Stimulated activated CD4-positive, alpha-beta T cell treated with anti-CD3 and anti-CD28 coated beads, TNF-alpha, amount 100 ng/mL, for 1 hour (primary cell): ENCODE data around the gene KCNAB2.

Source experiments
- DNase-seq, 3 donors: peaks; one replicate each; pipeline ENCODE4 v3.0.0-alpha.2; 2020; ENCODE audit warnings: low read depth in 3 of 3, low spot score in 1 of 3

Gene KCNAB2

DNA sequence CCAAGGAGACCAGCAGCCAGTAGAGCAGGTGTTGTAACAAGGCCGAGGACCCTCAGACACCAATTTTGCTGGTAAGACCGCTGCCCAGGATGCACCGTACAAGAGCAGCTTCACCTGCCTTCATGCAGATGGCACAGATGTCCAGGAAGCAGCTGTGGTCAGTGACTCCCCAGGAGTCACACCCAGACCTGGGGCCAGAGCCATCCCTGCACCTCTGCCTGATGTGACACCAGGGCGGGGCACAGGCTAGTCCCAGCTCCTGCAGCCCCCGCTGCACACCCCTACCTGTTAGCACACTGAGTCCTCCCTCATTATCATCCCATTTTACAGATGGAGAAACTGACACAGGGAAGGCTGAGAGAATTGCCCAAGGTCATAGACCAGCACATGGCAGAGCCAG is 16.3 kb upstream of the KCNAB2 start:
- no peak for DNase-seq

DNA sequence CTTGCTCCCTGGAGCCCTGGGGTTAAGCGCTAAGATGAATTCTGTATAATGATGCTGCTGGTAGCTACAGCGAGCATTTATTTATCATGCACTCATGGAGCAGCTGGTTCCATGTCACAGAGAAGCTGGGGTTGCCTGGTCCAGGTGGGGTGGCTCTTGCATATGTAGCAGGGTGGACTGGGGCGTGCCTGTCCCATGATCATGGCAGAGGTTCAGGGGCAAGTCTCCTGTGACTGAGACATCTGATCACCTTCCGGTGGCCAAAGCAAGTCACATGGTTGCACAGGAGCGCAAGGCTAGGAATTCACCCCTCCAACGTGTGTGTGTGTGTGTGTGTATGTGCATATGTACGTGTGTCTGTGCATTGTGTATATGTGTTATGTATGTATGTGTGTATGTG is 15.6 kb upstream of the KCNAB2 start:
- DNase-seq = no peak

DNA sequence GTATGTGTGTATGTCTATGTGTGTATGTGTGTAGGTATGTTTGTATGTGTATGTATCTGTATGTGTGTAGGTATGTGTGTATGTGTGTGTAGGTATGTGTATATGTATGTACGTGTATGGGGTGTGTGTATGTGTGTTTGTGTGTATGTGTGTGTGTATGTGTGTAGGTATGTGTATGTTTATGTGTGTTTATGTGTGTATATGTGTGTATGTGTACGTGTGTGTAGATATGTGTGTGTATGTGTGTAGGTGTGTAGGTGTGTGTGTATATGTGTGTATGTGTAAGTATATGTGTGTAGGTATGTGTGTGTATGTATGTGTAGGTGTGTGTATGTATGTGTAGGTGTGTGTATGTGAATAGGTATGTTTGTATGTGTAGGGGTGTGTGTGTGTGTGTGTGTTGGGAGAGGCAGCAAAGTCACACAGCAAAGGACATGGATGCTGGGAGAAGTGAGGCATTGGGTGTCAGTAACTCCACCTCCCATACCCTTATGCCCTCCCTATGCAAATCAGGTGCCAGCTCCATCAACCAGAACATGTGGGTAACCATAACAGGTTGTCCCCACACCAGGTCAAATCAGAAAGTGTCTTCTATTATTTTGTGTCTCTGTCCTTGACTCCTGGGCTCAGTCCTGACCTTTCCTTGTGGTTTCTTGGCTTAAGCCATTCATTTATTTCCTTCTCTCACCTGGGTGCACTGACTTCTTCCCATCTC is 15.0 kb upstream of the KCNAB2 start:
- no peak for DNase-seq

GRCh38 chr1:6033124-6033523 is 12.6 kb upstream of the KCNAB2 start:
- no peak for DNase-seq

DNA sequence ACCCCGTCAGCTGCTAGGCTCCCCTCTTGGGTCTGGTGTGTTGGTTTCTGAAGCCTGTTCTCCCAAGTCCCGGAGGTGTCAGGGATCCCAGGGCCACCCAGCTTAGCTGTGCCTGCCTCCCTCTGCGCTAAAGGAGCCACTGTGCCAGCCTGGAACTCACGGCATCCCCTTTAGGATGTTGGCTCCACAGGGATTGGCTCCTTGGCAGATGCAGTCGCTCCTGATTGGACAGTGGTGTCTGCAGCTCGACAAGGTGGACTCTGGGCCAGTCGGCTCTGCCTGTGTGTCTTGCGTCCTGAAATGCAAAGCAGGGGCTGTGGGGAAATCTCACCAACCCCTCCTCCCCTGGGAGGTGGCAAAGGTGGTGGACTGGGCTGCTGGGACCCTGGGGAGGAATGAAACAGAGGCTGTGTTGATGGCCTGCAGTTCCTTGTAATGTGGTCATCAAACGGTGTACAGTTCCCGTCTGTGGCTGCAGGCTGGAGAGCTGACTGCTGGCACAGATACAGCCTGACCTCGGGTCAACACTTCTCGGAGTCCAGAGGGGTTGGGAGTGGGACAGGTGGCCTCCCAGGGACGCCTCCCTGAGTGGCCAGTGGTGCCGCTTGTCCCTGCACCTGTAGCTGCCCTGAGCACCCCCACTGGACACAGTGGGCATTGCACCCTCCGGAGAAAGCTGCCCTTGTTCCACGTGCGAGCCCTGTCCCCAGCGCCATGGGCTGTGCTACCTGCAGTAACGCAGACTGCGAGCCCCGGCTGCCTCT is 11.5 kb upstream of the KCNAB2 start:
- DNase-seq = no peak

- DNase-seq = no peak
Observed at GRCh38 chr1:6034750-6035096, 11.0 kb upstream of the KCNAB2 start.

DNA sequence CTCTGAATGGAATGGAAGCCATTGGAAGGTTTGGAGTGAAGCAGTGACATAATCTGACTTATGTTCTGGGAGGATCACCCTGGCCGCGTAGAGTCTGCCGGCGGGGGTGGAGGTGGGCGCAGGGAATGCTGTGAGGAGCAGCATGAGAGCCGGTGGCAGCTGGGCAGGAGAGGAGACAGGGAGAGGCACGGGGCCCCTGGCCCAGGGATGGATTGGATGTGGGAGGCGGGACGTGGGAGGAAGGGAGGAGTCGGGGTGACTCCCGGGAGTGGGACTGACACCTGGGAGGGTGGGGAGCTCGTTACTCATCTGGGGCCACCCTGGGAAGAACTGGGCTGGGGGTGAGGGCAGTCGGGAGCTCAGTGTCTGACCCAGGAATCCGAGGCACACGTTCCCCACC is 10.4 kb upstream of the KCNAB2 start:
- DNase-seq = no peak

GRCh38 chr1:6035719-6036118 is 10.0 kb upstream of the KCNAB2 start:
- DNase-seq = no peak

DNA sequence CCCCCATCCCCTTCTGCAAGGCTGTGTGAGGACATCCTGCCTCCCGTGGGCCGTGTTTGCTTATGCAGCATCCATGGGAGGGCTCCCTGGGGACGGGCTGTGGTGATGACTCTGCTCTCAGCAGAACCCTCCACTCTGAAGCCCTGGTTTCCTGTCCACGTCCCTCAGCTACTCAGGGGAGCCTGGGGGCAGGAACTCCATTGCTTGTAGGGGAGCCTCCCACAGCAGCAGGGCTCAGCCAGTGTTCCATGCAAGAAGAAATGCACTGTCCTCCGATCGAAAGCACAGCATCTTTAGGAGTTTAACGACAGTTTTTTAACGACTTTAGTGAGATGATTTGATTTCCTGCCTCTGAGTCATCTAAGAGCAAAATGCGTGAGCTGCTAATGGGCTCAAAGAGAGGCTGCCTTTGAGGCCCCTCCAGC is 8.3 kb upstream of the KCNAB2 start:
- DNase-seq = no peak

GRCh38 chr1:6038603-6039002 is 7.1 kb upstream of the KCNAB2 start:
- no peak for DNase-seq

GRCh38 chr1:6039031-6039430 is 6.7 kb upstream of the KCNAB2 start:
- DNase-seq = no peak

GRCh38 chr1:6040444-6040843 is 5.2 kb upstream of the KCNAB2 start:
- no peak for DNase-seq

GRCh38 chr1:6040861-6041415 is 4.8 kb upstream of the KCNAB2 start:
- no peak for DNase-seq

DNA sequence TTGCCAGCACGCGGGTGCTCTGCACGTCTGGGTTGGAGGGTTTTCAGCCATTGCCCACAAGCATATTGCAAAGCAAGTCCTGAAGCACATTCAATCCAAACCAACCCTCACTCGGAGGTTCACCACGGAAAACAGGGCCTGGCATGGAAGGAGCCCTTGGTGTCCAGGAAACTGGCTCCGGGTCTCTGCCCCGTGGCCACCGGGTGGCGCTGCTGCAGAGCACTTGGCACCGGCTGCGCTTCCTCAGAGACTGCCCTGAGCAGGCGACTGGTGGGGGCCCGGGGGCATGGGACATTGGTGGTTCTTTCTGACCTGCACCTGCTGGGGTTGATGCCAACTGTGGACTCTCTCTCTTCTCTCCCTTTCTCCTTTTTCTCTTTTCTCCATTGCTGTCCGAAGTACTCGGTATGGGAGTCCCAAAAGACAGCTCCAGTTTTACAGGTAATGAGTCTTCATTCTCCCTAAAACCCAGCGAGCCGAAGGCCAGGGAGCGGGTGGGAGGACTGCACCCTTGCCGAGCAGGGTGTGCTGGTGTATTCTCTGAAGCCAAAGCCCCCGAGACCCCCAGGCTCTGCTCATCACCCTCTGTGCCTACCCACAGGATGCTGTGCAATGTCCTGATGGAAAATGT is 4.1 kb upstream of the KCNAB2 start:
- no peak for DNase-seq

- DNase-seq = no peak
Observed at GRCh38 chr1:6043561-6043960, 2.1 kb upstream of the KCNAB2 start.

GRCh38 chr1:6044481-6045109 is 1.1 kb upstream of the KCNAB2 start:
- DNase-seq = no peak

DNA sequence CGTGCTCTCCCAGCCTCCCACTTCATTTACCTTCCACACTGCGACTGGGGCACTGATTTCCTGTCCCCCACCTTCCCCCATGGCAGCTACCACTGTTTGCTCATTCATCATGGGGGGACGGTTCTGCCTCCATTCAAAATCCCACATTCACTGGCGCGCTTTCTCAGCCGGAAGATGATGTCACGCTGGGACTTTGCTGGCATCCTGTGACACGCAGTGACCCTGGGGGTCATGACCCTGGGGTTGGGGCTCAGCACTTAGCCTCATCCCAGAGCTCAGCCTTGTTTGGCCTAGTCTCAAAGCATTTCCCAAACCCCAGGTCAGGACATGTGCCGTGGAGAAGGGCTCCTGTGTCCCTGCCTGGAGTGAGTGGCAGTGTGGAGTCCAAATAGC is 582 bp upstream of the KCNAB2 start:
- DNase-seq = no peak

GRCh38 chr1:6046279-6046678 is 591 bp downstream of the KCNAB2 start:
- DNase-seq = no peak

DNA sequence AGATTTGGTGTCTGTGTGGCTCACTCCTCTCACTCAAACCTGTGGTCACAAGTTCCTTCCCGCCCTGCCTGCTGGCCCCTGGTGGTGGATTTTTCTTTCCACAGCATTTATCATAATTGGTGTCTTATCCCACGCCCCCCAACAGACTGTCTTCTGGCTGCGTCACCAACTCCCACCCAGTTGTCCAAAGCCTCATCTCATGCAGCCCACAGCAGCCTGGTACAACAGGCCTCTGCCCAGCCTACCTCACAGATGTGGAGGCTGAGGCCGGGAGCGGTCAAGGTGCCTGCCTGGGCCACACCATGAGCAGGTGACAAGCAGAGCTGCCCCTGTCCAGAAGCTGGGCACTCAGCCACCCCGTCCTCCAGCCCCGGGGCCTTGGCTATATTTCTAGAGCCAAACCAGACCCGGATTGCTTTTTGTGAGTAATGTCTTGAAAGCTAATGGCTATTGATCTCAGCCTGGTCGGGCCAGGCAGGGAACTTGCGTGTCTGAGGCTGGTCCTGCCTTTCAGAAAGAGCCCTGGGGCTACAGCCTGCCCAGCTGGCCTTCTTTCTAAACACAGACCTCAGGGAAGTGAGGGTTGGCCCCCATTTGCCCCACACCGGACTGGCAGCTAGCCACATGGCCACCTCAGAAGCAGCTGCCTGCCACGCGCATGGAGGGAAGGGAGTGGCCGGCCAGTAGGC is 2.6 kb downstream of the KCNAB2 start:
- no peak for DNase-seq

- DNase-seq = no peak
Observed at GRCh38 chr1:6049419-6049818, 3.7 kb downstream of the KCNAB2 start.

- DNase-seq = no peak
Observed at GRCh38 chr1:6051423-6051822, 5.7 kb downstream of the KCNAB2 start.
